HT1080 (cell line): ENCODE results near the gene DHRS12. TPM values are rescaled to one million over a fixed set of nuclear protein-coding genes. Genes with fewer than 3 reads are reported as not detected.

Source experiments
- DNase-seq: peaks from one replicate; pipeline ENCODE4 v3.0.0-alpha.2; 2015; ENCODE audit warnings: low read depth
- polyA plus RNA-seq, 2 experiments: library from polyadenylated mRNA; depleted of rRNA; stranded (reverse); fragments of >200 nt; gene quantifications; 2 replicates each; pipeline ENCODE4 v1.2.3, GENCODE V29; 2015
- total RNA-seq: library from RNA; depleted of rRNA; stranded (reverse); fragments of >200 nt; shearing (Covaris generic); gene quantifications from 2 replicates; pipeline ENCODE4 v1.2.3, GENCODE V29; 2014; rRNA removed

Gene DHRS12
- 0.94 and 5.9 TPM in 2 replicates for total RNA-seq
- 2.3 and 2.4 TPM in 2 replicates for polyA plus RNA-seq (2015; cell fraction: cytosol; rRNA removed)
- polyA plus RNA-seq (2015; cell fraction: nucleus; rRNA removed), result 2.2 and 6.2 TPM in 2 replicates

- DNase-seq, result peak; percentile 73
Observed at GRCh38 chr13:51803422-51804294, at the start of gene DHRS12. Gene DHRS12, minus strand, starts transcription at chr13:51804163. Its CDS starts 4,504 bp downstream, at chr13:51799659.

- no peak for DNase-seq
Observed at GRCh38 chr13:51849145-51850101, 45.5 kb upstream of the DHRS12 start.

GRCh38 chr13:51848674-51849073 lies 44.7 kb upstream of the DHRS12 start:
- peak; percentile 20 for DNase-seq

- DNase-seq, result no peak
Observed at GRCh38 chr13:51846756-51847155, 42.8 kb upstream of the DHRS12 start.

- DNase-seq, result no peak
Observed at GRCh38 chr13:51845574-51846318, 41.8 kb upstream of the DHRS12 start.

GRCh38 chr13:51844862-51845573 lies 41.1 kb upstream of the DHRS12 start, which contains the start of gene TMEM272:
Gene TMEM272, minus strand, starts transcription at chr13:51845177. Its CDS starts 6,647 bp downstream, at chr13:51838530.
- DNase-seq, result peak; percentile 57

GRCh38 chr13:51843529-51843928 lies 39.6 kb upstream of the DHRS12 start:
- DNase-seq, result no peak

- DNase-seq, result no peak
Observed at GRCh38 chr13:51841732-51842131, 37.8 kb upstream of the DHRS12 start.

GRCh38 chr13:51840917-51841316 lies 37.0 kb upstream of the DHRS12 start:
- no peak for DNase-seq

- DNase-seq, result no peak
Observed at GRCh38 chr13:51839711-51840540, 36.0 kb upstream of the DHRS12 start.

GRCh38 chr13:51838240-51838846 lies 34.4 kb upstream of the DHRS12 start:
- no peak for DNase-seq

- DNase-seq, result no peak
Observed at GRCh38 chr13:51837016-51837415, 33.1 kb upstream of the DHRS12 start.

GRCh38 chr13:51834581-51835171 lies 30.7 kb upstream of the DHRS12 start:
- no peak for DNase-seq

GRCh38 chr13:51833980-51834379 lies 30.0 kb upstream of the DHRS12 start:
- DNase-seq, result no peak

- DNase-seq, result peak; percentile 23
Observed at GRCh38 chr13:51832471-51833152, 28.6 kb upstream of the DHRS12 start.

- no peak for DNase-seq
Observed at GRCh38 chr13:51831519-51831918, 27.6 kb upstream of the DHRS12 start.

GRCh38 chr13:51829568-51829899 lies 25.6 kb upstream of the DHRS12 start:
- DNase-seq, result no peak
